ENCODE data around the gene RIF1.

RIF1 gene

GRCh38 chr2:151380580-151381235 is 29.0 kb upstream of the RIF1 start:
- DNase-seq (ENCODE audit: low read depth, low spot score) = no peak
- Histone ChIP-seq H3K9me3 (ENCODE audit: insufficient read depth, low read length) (no peaks in the 10 kb centered on the region), H3K4me3 (ENCODE audit: insufficient read length, low read depth) (no peak overlapping the region), H3K36me3 (ENCODE audit: insufficient read depth, insufficient read length, low read length) (no peaks in the 10 kb centered on the region), H3K9ac (ENCODE audit: insufficient read length, low read depth) (no peak overlapping the region), H3K4me1 (ENCODE audit: insufficient read depth, insufficient read length) (no peaks in the 10 kb centered on the region), H3K27me3 (ENCODE audit: insufficient read depth, insufficient read length) (no peaks in the 10 kb centered on the region)
- TF ChIP-seq ZNF274 (IDR thresholded peaks at IDR 0.05; ENCODE audit: low read depth, low read length) = no peak

- Histone ChIP-seq H3K9me3 (ENCODE audit: insufficient read depth, low read length) (no peaks in the 10 kb centered on the region), H3K27me3 (ENCODE audit: insufficient read depth, insufficient read length) (no peaks in the 10 kb centered on the region), H3K9ac (ENCODE audit: insufficient read length, low read depth) (no peak overlapping the region), H3K36me3 (ENCODE audit: insufficient read depth, insufficient read length, low read length) (no peaks in the 10 kb centered on the region), H3K4me1 (ENCODE audit: insufficient read depth, insufficient read length) (no peaks in the 10 kb centered on the region), H3K4me3 (ENCODE audit: insufficient read length, low read depth) (no peak overlapping the region)
- no peak for DNase-seq (ENCODE audit: low read depth, low spot score)
- TF ChIP-seq SUZ12 (IDR thresholded peaks at IDR 0.05; ENCODE audit: extremely low read depth, insufficient read depth, insufficient read length) (no peak), ZNF274 (IDR thresholded peaks at IDR 0.05; ENCODE audit: low read depth, low read length) (no peak), YY1 (IDR thresholded peaks at IDR 0.05; ENCODE audit: insufficient read depth, insufficient read length) (no peak)
Measured at GRCh38 chr2:151381266-151381665, 28.4 kb upstream of the RIF1 start.

- TF ChIP-seq ZNF274 (IDR thresholded peaks at IDR 0.05; ENCODE audit: low read depth, low read length) (no peak), SUZ12 (IDR thresholded peaks at IDR 0.05; ENCODE audit: extremely low read depth, insufficient read depth, insufficient read length) (no peak), YY1 (IDR thresholded peaks at IDR 0.05; ENCODE audit: insufficient read depth, insufficient read length) (no peak)
- Histone ChIP-seq H3K4me3 (ENCODE audit: insufficient read length, low read depth) (no peak overlapping the region), H3K9ac (ENCODE audit: insufficient read length, low read depth) (no peak overlapping the region), H3K4me1 (ENCODE audit: insufficient read depth, insufficient read length) (no peaks in the 10 kb centered on the region), H3K9me3 (ENCODE audit: insufficient read depth, low read length) (no peaks in the 10 kb centered on the region), H3K27me3 (ENCODE audit: insufficient read depth, insufficient read length) (no peaks in the 10 kb centered on the region), H3K36me3 (ENCODE audit: insufficient read depth, insufficient read length, low read length) (no peaks in the 10 kb centered on the region)
- DNase-seq (ENCODE audit: low read depth, low spot score) = no peak
Measured at GRCh38 chr2:151388011-151388410, 21.7 kb upstream of the RIF1 start.

- TF ChIP-seq YY1 (IDR thresholded peaks at IDR 0.05; ENCODE audit: insufficient read depth, insufficient read length) (no peak), ZNF274 (IDR thresholded peaks at IDR 0.05; ENCODE audit: low read depth, low read length) (no peak), SUZ12 (IDR thresholded peaks at IDR 0.05; ENCODE audit: extremely low read depth, insufficient read depth, insufficient read length) (no peak)
- no peaks in the 10 kb centered on the region for H3K36me3 ChIP-seq (ENCODE audit: insufficient read depth, insufficient read length, low read length)
- DNase-seq (ENCODE audit: low read depth, low spot score) = no peak
- H3K27me3 ChIP-seq (ENCODE audit: insufficient read depth, insufficient read length) = no peaks in the 10 kb centered on the region
- no peak overlapping the region for H3K4me3 ChIP-seq (ENCODE audit: insufficient read length, low read depth)
- H3K9me3 ChIP-seq (ENCODE audit: insufficient read depth, low read length) = no peaks in the 10 kb centered on the region
- H3K9ac ChIP-seq (ENCODE audit: insufficient read length, low read depth) = no peak overlapping the region
- H3K4me1 ChIP-seq (ENCODE audit: insufficient read depth, insufficient read length) = no peaks in the 10 kb centered on the region
Measured at GRCh38 chr2:151391436-151391835, 18.3 kb upstream of the RIF1 start.

- no peak overlapping the region for H3K9ac ChIP-seq (ENCODE audit: insufficient read length, low read depth)
- no peaks in the 10 kb centered on the region for H3K9me3 ChIP-seq (ENCODE audit: insufficient read depth, low read length)
- no peaks in the 10 kb centered on the region for H3K4me1 ChIP-seq (ENCODE audit: insufficient read depth, insufficient read length)
- no peak for DNase-seq (ENCODE audit: low read depth, low spot score)
- no peaks in the 10 kb centered on the region for H3K27me3 ChIP-seq (ENCODE audit: insufficient read depth, insufficient read length)
- TF ChIP-seq YY1 (IDR thresholded peaks at IDR 0.05; ENCODE audit: insufficient read depth, insufficient read length) (no peak), SUZ12 (IDR thresholded peaks at IDR 0.05; ENCODE audit: extremely low read depth, insufficient read depth, insufficient read length) (no peak), ZNF274 (IDR thresholded peaks at IDR 0.05; ENCODE audit: low read depth, low read length) (no peak)
- no peak overlapping the region for H3K4me3 ChIP-seq (ENCODE audit: insufficient read length, low read depth)
- no peaks in the 10 kb centered on the region for H3K36me3 ChIP-seq (ENCODE audit: insufficient read depth, insufficient read length, low read length)
Measured at GRCh38 chr2:151394509-151394908, 15.2 kb upstream of the RIF1 start.

- no peaks in the 10 kb centered on the region for H3K27me3 ChIP-seq (ENCODE audit: insufficient read depth, insufficient read length)
Measured at GRCh38 chr2:151395509-151396374, 14.0 kb upstream of the RIF1 start.

GRCh38 chr2:151399981-151400380 is 9.7 kb upstream of the RIF1 start:
- Histone ChIP-seq H3K36me3 (ENCODE audit: insufficient read depth, insufficient read length, low read length) (no peaks in the 10 kb centered on the region), H3K4me1 (ENCODE audit: insufficient read depth, insufficient read length) (no peaks in the 10 kb centered on the region), H3K27me3 (ENCODE audit: insufficient read depth, insufficient read length) (no peaks in the 10 kb centered on the region), H3K9ac (ENCODE audit: insufficient read length, low read depth) (no peak overlapping the region), H3K4me3 (ENCODE audit: insufficient read length, low read depth) (no peak overlapping the region), H3K9me3 (ENCODE audit: insufficient read depth, low read length) (no peaks in the 10 kb centered on the region)
- TF ChIP-seq YY1 (IDR thresholded peaks at IDR 0.05; ENCODE audit: insufficient read depth, insufficient read length) (no peak), SUZ12 (IDR thresholded peaks at IDR 0.05; ENCODE audit: extremely low read depth, insufficient read depth, insufficient read length) (no peak), ZNF274 (IDR thresholded peaks at IDR 0.05; ENCODE audit: low read depth, low read length) (no peak)
- DNase-seq (ENCODE audit: low read depth, low spot score) = no peak

More at GRCh38 chr2:151395509-151396374, 14.0 kb upstream of the RIF1 start:
- no peak for DNase-seq (ENCODE audit: low read depth, low spot score)
- TF ChIP-seq YY1 (IDR thresholded peaks at IDR 0.05; ENCODE audit: insufficient read depth, insufficient read length) = no peak
- TF ChIP-seq SUZ12 (IDR thresholded peaks at IDR 0.05; ENCODE audit: extremely low read depth, insufficient read depth, insufficient read length) = no peak
- no peak for TF ChIP-seq ZNF274 (IDR thresholded peaks at IDR 0.05; ENCODE audit: low read depth, low read length)
- no peak overlapping the region for H3K9ac ChIP-seq (ENCODE audit: insufficient read length, low read depth)
- no peaks in the 10 kb centered on the region for H3K36me3 ChIP-seq (ENCODE audit: insufficient read depth, insufficient read length, low read length)
- no peak overlapping the region for H3K4me3 ChIP-seq (ENCODE audit: insufficient read length, low read depth)
- H3K9me3 ChIP-seq (ENCODE audit: insufficient read depth, low read length) = no peaks in the 10 kb centered on the region
- H3K4me1 ChIP-seq (ENCODE audit: insufficient read depth, insufficient read length) = no peaks in the 10 kb centered on the region
